ENCODE data around the gene CIAO2B. TPM values are rescaled to one million over a fixed set of nuclear protein-coding genes. Genes with fewer than 3 reads are reported as not detected.

The CIAO2B gene
- total and polyA plus RNA-seq, 12 donors: 80.7 to 258 (median 112) TPM

DNA sequence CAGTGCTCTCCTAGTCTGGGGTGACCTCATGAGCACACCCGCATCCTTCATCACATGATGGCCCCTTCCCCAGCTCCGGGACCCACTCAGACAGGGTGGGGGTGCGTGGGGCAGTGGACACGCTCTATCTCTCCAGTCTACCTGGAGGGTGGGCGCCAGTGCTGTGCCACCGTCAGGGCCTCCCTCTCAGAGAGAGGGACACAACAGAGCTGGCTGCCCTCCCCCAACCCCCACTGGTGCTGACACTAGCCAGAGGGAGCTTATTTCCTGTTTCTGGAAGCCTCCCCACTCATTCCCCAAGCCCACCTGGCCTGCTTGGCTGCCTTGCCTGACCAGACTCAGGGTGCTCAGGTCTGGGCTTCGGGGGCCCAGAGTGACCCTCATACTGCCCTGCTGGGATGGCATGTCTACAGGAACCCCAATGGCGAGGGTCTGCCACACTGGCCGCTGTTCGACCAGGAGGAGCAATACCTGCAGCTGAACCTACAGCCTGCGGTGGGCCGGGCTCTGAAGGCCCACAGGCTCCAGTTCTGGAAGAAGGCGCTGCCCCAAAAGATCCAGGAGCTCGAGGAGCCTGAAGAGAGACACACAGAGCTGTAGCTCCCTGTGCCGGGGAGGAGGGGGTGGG lies 9.3 kb upstream of the CIAO2B start:
- H3K36me3 ChIP-seq (replicated peaks in 1 of 2): peaks cover 0 to 55% of the 10 kb centered on the region in 2 donors
- intact Hi-C loops (cut with DNase I): loop anchor here in 1 of 2 donors (5.0 kb wide), 1 partner anchor 46 kb away; no protein-coding TSS in a partner anchor
- H3K4me3 ChIP-seq: no peak overlapping the region
- WGBS, 4 donors: 87 to 94% (median 92%) methylated on average over 4 to 15 of the region's 15 CpGs
- H3K9me3 ChIP-seq (replicated peaks in 1 of 3): no peaks in the 10 kb centered on the region
- H3K4me1 ChIP-seq (replicated peaks in 1 of 2): peaks cover 5% of the 10 kb centered on the region in 2 donors
- no peaks in the 10 kb centered on the region for H3K27me3 ChIP-seq
- TF ChIP-seq, protein P1, sequence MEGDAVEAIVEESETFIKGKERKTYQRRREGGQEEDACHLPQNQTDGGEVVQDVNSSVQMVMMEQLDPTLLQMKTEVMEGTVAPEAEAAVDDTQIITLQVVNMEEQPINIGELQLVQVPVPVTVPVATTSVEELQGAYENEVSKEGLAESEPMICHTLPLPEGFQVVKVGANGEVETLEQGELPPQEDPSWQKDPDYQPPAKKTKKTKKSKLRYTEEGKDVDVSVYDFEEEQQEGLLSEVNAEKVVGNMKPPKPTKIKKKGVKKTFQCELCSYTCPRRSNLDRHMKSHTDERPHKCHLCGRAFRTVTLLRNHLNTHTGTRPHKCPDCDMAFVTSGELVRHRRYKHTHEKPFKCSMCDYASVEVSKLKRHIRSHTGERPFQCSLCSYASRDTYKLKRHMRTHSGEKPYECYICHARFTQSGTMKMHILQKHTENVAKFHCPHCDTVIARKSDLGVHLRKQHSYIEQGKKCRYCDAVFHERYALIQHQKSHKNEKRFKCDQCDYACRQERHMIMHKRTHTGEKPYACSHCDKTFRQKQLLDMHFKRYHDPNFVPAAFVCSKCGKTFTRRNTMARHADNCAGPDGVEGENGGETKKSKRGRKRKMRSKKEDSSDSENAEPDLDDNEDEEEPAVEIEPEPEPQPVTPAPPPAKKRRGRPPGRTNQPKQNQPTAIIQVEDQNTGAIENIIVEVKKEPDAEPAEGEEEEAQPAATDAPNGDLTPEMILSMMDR (IDR thresholded peaks at IDR 0.05): no peak
- TF ChIP-seq POLR2A (IDR thresholded peaks at IDR 0.05): no peak
- no peak overlapping the region for H3K27ac ChIP-seq
- no peak for DNase-seq

GRCh38 chr16:66942981-66943380 lies 8.8 kb upstream of the CIAO2B start:
- peaks cover 0 to 60% of the 10 kb centered on the region in 2 donors for H3K36me3 ChIP-seq (replicated peaks in 1 of 2)
- no peak for TF ChIP-seq POLR2A (IDR thresholded peaks at IDR 0.05)
- TF ChIP-seq, protein P1 (IDR thresholded peaks at IDR 0.05): no peak
- intact Hi-C loops (cut with DNase I): loop anchor here in 1 of 2 donors (5.0 kb wide), 1 partner anchor 46 kb away; no protein-coding TSS in a partner anchor
- H3K9me3 ChIP-seq (replicated peaks in 1 of 3): no peaks in the 10 kb centered on the region
- no peaks in the 10 kb centered on the region for H3K27me3 ChIP-seq
- H3K27ac ChIP-seq: no peak overlapping the region
- DNase-seq: no peak
- no peak overlapping the region for H3K4me3 ChIP-seq
- WGBS, 4 donors: 86 to 96% (median 92%) methylated on average over 5 of the region's 5 CpGs
- peaks cover 5% of the 10 kb centered on the region in 2 donors for H3K4me1 ChIP-seq (replicated peaks in 1 of 2)

DNA sequence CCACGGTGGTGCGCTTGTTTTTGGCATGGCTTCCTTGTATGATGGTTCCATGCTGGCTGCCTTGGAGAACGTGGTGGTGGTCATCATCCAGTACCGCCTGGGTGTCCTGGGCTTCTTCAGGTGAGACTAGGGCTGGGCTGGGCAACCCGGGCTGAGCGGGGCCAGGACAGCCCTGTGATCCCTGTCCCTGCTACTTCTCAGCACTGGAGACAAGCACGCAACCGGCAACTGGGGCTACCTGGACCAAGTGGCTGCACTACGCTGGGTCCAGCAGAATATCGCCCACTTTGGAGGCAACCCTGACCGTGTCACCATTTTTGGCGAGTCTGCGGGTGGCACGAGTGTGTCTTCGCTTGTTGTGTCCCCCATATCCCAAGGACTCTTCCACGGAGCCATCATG lies 6.0 kb upstream of the CIAO2B start:
- 90 to 92% (median 92%) methylated on average over 11 to 16 of the region's 16 CpGs for WGBS, 4 donors
- Histone ChIP-seq H3K4me1 (replicated peaks in 1 of 2) (peaks cover 13 to 27% of the 10 kb centered on the region in 2 donors), H3K27me3 (no peaks in the 10 kb centered on the region), H3K4me3 (no peak overlapping the region), H3K9me3 (replicated peaks in 1 of 3) (no peaks in the 10 kb centered on the region), H3K36me3 (replicated peaks in 1 of 2) (peaks cover 0 to 68% of the 10 kb centered on the region in 2 donors), H3K27ac (no peak overlapping the region)
- no peak for TF ChIP-seq POLR2A (IDR thresholded peaks at IDR 0.05)
- TF ChIP-seq, protein P1 (IDR thresholded peaks at IDR 0.05): no peak
- no peak for DNase-seq
- intact Hi-C loops (cut with DNase I): loop anchor here in 1 of 2 donors (5.0 kb wide), 1 partner anchor 43 kb away; no protein-coding TSS in a partner anchor

DNA sequence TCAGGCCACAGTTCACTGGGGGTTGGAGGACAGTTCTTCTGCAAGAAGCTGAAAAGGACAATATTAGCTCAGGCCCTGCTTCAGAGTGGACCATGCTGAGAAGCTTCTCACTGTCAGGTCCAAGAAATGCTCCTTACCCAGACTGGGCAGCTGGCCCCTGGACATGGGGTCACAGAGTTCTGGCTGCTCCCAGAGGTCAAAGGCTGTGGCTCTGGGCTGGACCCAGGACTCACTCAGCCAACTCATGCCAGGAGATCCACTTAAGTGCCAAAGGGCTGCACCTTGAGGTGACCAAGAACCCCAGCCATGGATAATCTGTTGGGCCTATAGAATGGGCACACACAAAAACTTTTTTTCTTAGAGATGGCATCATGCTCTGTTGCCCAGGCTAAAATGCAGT lies 5.2 kb upstream of the CIAO2B start:
- H3K36me3 ChIP-seq (replicated peaks in 1 of 2): peaks cover 0 to 68% of the 10 kb centered on the region in 2 donors
- H3K4me3 ChIP-seq: no peak overlapping the region
- H3K27ac ChIP-seq: no peak overlapping the region
- no peak for DNase-seq
- intact Hi-C loops (cut with DNase I): no loop called here
- peaks cover 13 to 29% of the 10 kb centered on the region in 2 donors for H3K4me1 ChIP-seq (replicated peaks in 1 of 2)
- H3K9me3 ChIP-seq (replicated peaks in 1 of 3): no peaks in the 10 kb centered on the region
- no peaks in the 10 kb centered on the region for H3K27me3 ChIP-seq
- TF ChIP-seq POLR2A (IDR thresholded peaks at IDR 0.05): no peak
- TF ChIP-seq, protein P1 (IDR thresholded peaks at IDR 0.05): no peak

All from adrenal gland (tissue), 12 donors.